GM12865 (cell line): ENCODE data around the gene MORN5.

Experiments
- DNase-seq: peaks from one replicate; pipeline ENCODE4 v3.0.0; 2010; ENCODE audit warnings: low read depth
- H3K4me3 ChIP-seq: 2 replicates; pipeline ENCODE4 v1.5.1; 2011; ENCODE audit warnings: mild to moderate bottlenecking, low read depth, low read length, control low read depth
- CTCF ChIP-seq: IDR thresholded peaks from 2 replicates; pipeline ENCODE4 v1.5.1; 2011; ENCODE audit warnings: low read length, control low read depth, low read depth, inconsistent platforms; ENCODE audit not compliant: insufficient read depth; ENCODE audit errors: missing control alignments

Gene MORN5

DNA sequence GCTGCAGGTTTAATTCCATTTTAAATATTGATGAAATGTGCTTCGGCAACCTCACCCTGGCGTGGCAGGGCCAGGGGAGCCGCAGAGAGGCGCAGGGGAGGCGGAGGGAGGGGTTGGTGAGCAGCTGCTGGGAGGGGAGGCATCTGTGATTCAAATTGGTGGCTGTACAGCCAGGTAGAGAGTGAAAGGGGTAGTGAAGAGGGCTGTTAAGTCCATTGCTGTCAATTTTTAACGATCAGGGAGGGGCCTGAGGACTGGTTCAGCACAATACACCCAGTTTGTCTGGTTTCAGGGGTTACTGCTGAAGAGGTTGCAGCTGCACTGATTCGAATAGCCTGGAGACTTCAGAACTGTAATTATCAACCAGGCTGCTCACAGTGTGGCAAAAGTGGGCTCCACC is 37.7 kb downstream of the MORN5 start:
- TF ChIP-seq CTCF, result no peak
- no peak overlapping the region for H3K4me3 ChIP-seq
- DNase-seq, result no peak

DNA sequence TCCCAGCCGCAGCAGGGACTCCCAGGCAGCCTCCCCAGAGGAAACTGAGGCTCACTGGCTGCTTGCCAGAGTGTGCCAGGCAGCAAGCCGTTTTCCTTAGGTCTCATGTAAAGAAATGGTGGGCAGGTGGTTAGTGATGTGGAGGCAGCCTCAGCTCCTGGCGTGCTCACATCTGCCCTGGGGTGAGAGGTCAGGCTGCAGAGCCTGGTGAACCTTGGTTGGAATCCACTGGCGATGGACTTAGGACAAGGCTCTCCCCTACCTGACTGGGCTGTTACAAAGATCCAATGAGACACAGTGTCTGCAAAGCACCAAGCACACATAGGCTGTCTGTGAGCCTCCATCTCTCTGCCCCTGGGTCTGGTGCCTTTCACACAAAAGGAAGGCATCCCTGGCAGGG is 38.2 kb downstream of the MORN5 start:
- TF ChIP-seq CTCF, result no peak
- DNase-seq, result no peak
- no peak overlapping the region for H3K4me3 ChIP-seq

DNA sequence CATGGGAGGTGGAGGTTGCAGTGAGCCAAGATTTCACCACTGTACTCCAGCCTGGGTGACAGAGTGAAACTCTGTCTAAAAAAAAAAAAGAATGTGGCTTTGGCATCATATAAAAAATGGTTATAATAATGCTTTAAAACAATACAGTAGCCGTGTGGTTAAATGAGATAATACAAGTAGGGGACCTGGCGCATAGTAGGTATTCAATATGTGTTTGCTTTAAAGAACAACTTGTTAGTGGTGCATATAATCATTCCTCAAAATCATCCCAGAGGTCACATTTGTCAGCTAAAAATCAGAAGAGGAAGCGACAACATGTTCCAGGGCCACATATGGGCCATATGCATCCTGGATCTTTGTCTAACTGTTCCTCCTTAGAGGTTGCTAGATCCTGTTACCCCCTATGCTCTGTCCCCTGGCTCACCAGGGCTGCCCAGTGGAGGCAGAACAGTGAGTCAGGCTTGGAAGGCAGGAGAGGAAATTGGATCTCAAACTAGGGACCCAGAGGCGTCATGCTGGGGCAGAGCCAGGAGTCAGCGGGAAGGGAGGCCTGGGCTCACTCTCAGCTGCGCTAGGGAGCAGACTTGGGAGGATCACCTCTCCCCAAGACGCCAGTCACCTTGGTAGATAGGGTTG is 41.4 kb downstream of the MORN5 start:
- no peak for DNase-seq
- no peak overlapping the region for H3K4me3 ChIP-seq
- no peak for TF ChIP-seq CTCF

DNA sequence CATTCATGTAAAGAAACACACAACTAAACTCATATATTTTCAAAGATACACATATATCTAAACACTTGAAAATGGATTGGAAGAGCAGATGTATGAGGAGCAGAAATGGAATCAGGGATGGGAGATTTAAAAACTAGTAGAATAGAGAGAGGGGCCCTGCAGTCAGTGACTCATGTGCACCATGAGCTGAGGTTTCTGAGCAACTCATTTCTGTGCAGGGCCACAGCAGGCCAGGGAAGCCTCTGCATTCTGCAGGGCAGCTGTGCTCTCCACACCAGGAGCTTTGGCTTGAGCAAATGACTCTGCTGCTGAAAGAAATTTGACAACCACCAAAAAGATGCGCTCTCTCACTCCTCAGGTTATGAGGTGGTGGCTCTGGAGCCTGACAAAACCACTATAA is 41.9 kb downstream of the MORN5 start:
- no peak overlapping the region for H3K4me3 ChIP-seq
- DNase-seq, result no peak
- TF ChIP-seq CTCF, result no peak

DNA sequence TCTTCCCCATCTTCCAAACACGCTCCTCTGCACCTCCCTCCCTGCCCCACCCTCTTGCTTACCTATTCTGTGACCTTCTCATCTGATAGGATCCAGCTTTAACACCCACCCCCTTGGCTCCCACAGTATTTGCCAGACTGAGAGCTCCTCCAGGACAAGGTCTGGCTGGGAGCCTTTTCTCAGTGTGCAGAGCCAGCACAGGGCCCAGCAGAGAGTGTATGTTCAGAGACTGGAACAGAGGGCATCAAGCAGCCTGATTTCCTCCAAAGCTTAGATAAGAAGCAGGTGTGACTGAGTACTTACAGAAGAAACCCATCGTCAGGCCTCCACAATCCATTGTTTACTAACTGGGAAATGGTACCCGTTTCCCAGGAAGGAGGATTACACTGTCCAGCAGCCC is 42.4 kb downstream of the MORN5 start:
- H3K4me3 ChIP-seq, result no peak overlapping the region
- no peak for TF ChIP-seq CTCF
- DNase-seq, result no peak

GRCh38 chr9:122204055-122204454 is 44.3 kb downstream of the MORN5 start:
- no peak overlapping the region for H3K4me3 ChIP-seq
- DNase-seq, result no peak
- no peak for TF ChIP-seq CTCF

DNA sequence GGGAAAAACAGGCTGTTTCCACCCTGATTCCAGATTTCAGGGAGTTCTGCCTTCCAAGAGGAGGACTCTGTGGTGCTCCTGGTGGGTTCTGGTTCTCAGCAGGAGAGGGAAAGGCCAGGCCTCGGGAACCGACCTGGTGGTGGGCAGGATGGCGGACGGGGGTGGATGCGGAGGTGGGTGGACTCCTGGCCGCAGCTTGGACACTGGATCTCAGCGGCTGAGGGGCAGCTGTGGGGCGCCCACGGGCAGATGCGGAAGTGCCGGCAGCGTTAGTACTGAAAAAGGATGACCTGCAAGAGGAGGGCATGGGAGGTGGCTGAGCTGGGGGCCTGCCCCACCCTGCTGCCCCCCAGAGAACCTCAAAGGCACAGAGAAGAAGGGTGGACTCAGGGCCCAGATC is 44.8 kb downstream of the MORN5 start:
- H3K4me3 ChIP-seq, result no peak overlapping the region
- no peak for DNase-seq
- no peak for TF ChIP-seq CTCF
